SK-N-SH treated with all-trans-retinoic acid at 6 μM for 48 hours (cell line): ENCODE results near the gene PVALB.

Experiments
- ATAC-seq: fragments of 200-7000 bp; cut with Tn5 transposase; 3 replicates; pipeline ENCODE4 v1.9.1; 2020; ENCODE audit warnings: mild to moderate bottlenecking, moderate library complexity
- ARNTL ChIP-seq: fragments of 450-650 bp; formaldehyde crosslinking; IDR thresholded peaks from 2 replicates; pipeline ENCODE4 v1.5.0; 2020; ENCODE audit warnings: low read depth, mild to moderate bottlenecking, moderate library complexity, borderline replicate concordance
- BACH2 ChIP-seq: fragments of 250-450 bp; sonication (Bioruptor Pico); IDR thresholded peaks from 2 replicates; pipeline ENCODE4 v1.9.0; 2021; ENCODE audit warnings: mild to moderate bottlenecking, borderline replicate concordance
- CSDC2 ChIP-seq: fragments of 250-450 bp; sonication (Bioruptor Pico); IDR thresholded peaks from 2 replicates; pipeline ENCODE4 v1.5.0; 2020; ENCODE audit warnings: mild to moderate bottlenecking, moderate library complexity
- CSRNP3 ChIP-seq: fragments of 250-450 bp; sonication (Bioruptor Pico); IDR thresholded peaks from 2 replicates; pipeline ENCODE4 v1.5.1; 2021; ENCODE audit warnings: mild to moderate bottlenecking, moderate library complexity
- ESRRG ChIP-seq: fragments of 250-450 bp; sonication (Bioruptor Pico); IDR thresholded peaks from 2 replicates; pipeline ENCODE4 v1.6.1; 2021; ENCODE audit warnings: mild to moderate bottlenecking
- GLIS3 ChIP-seq: fragments of 250-450 bp; sonication (Bioruptor Pico); IDR thresholded peaks from 2 replicates; pipeline ENCODE4 v1.5.0; 2020; ENCODE audit warnings: mild to moderate bottlenecking, moderate library complexity
- ISL1 ChIP-seq: fragments of 250-450 bp; sonication (Bioruptor Pico); IDR thresholded peaks from 2 replicates; pipeline ENCODE4 v2.1.2; 2022; ENCODE audit warnings: mild to moderate bottlenecking, moderate library complexity
- OSR1 ChIP-seq: fragments of 250-450 bp; sonication (Bioruptor Pico); IDR thresholded peaks from 2 replicates; pipeline ENCODE4 v1.8.0; 2022; ENCODE audit warnings: moderate library complexity, mild to moderate bottlenecking, inconsistent platforms
- PATZ1 ChIP-seq: fragments of 250-450 bp; sonication (Bioruptor Pico); IDR thresholded peaks from 2 replicates; pipeline ENCODE4 v1.8.0; 2020; ENCODE audit warnings: mild to moderate bottlenecking, moderate library complexity, borderline replicate concordance
- POU6F1 ChIP-seq: fragments of 250-450 bp; sonication (Bioruptor Pico); IDR thresholded peaks from 2 replicates; pipeline ENCODE4 v1.8.0; 2021; ENCODE audit warnings: low read depth, mild to moderate bottlenecking, moderate library complexity, borderline replicate concordance
- PPARA ChIP-seq: fragments of 250-450 bp; sonication (Bioruptor Pico); IDR thresholded peaks from 2 replicates; pipeline ENCODE4 v1.5.0; 2020; ENCODE audit warnings: mild to moderate bottlenecking, borderline replicate concordance
- RARB ChIP-seq: fragments of 250-450 bp; sonication (Bioruptor Pico); IDR thresholded peaks from 2 replicates; pipeline ENCODE4 v1.8.0; 2021; ENCODE audit warnings: mild to moderate bottlenecking, moderate library complexity
- SNAI2 ChIP-seq: fragments of 250-450 bp; sonication (Bioruptor Pico); IDR thresholded peaks from 2 replicates; pipeline ENCODE4 v1.5.0; 2020; ENCODE audit warnings: mild to moderate bottlenecking, moderate library complexity
- TCF4 ChIP-seq: fragments of 250-450 bp; sonication (Bioruptor Pico); IDR thresholded peaks from 2 replicates; pipeline ENCODE4 v1.8.0; 2021; ENCODE audit warnings: mild to moderate bottlenecking, moderate library complexity, borderline replicate concordance
- TOX ChIP-seq: fragments of 250-450 bp; sonication (Bioruptor Pico); IDR thresholded peaks from 2 replicates; pipeline ENCODE4 v1.8.0; 2021; ENCODE audit warnings: mild to moderate bottlenecking, moderate library complexity, borderline replicate concordance
- ZC3H10 ChIP-seq: fragments of 250-450 bp; sonication (Bioruptor Pico); IDR thresholded peaks from 2 replicates; pipeline ENCODE4 v1.5.1; 2021; ENCODE audit warnings: mild to moderate bottlenecking, moderate library complexity
- ZFP3 ChIP-seq: fragments of 250-450 bp; sonication (Bioruptor Pico); IDR thresholded peaks from 2 replicates; pipeline ENCODE4 v1.5.0; 2020; ENCODE audit warnings: mild to moderate bottlenecking, moderate library complexity
- ZFP30 ChIP-seq: fragments of 450-650 bp; formaldehyde crosslinking; IDR thresholded peaks from 2 replicates; pipeline ENCODE4 v1.5.0; 2022; ENCODE audit warnings: mild to moderate bottlenecking, moderate library complexity
- ZNF565 ChIP-seq: fragments of 450-650 bp; formaldehyde crosslinking; conservative IDR thresholded peaks from 2 replicates; pipeline ENCODE4 v1.5.0; 2020; ENCODE audit warnings: low read depth, mild to moderate bottlenecking, moderate library complexity
- ZNF70 ChIP-seq: fragments of 450-650 bp; formaldehyde crosslinking; IDR thresholded peaks from 2 replicates; pipeline ENCODE4 v1.5.0; 2020; ENCODE audit warnings: mild to moderate bottlenecking, moderate library complexity
- ZNF8 ChIP-seq: fragments of 450-650 bp; formaldehyde crosslinking; IDR thresholded peaks from 2 replicates; pipeline ENCODE4 v1.5.0; 2020; ENCODE audit warnings: mild to moderate bottlenecking, moderate library complexity
- TF ChIP-seq, protein P1 (sequence below): fragments of 250-450 bp; sonication (Bioruptor Pico); IDR thresholded peaks from 2 replicates; pipeline ENCODE4 v1.5.1; 2020; ENCODE audit warnings: low read depth, mild to moderate bottlenecking, moderate library complexity
- TF ChIP-seq, protein P2 (sequence below): fragments of 250-450 bp; sonication (Bioruptor Pico); IDR thresholded peaks from 2 replicates; pipeline ENCODE4 v1.5.0; 2020; ENCODE audit warnings: mild to moderate bottlenecking, moderate library complexity

PVALB gene

GRCh38 chr22:36828815-36829214 lies 12.0 kb upstream of the PVALB start:
- TF ChIP-seq ARNTL (CRISPR knock-in tag) (no peak), ZFP3 (CRISPR knock-in tag) (no peak)
- TF ChIP-seq, protein P1, sequence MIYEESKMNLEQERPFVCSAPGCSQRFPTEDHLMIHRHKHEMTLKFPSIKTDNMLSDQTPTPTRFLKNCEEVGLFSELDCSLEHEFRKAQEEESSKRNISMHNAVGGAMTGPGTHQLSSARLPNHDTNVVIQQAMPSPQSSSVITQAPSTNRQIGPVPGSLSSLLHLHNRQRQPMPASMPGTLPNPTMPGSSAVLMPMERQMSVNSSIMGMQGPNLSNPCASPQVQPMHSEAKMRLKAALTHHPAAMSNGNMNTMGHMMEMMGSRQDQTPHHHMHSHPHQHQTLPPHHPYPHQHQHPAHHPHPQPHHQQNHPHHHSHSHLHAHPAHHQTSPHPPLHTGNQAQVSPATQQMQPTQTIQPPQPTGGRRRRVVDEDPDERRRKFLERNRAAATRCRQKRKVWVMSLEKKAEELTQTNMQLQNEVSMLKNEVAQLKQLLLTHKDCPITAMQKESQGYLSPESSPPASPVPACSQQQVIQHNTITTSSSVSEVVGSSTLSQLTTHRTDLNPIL (CRISPR knock-in tag) = no peak
- ATAC-seq = no peak

- TF ChIP-seq POU6F1 (CRISPR knock-in tag) (no peak), ZFP30 (CRISPR knock-in tag) (no peak), ZNF565 (CRISPR knock-in tag) (no peak), ZNF8 (CRISPR knock-in tag) (no peak), RARB (CRISPR knock-in tag) (no peak), ZFP3 (CRISPR knock-in tag) (no peak), PPARA (CRISPR knock-in tag) (no peak), SNAI2 (no peak), ZC3H10 (CRISPR knock-in tag) (no peak), ZNF70 (CRISPR knock-in tag) (no peak), OSR1 (CRISPR knock-in tag) (no peak), TCF4 (CRISPR knock-in tag) (no peak), ARNTL (CRISPR knock-in tag) (no peak), PATZ1 (CRISPR knock-in tag) (no peak), CSRNP3 (no peak), TOX (CRISPR knock-in tag) (no peak), CSDC2 (CRISPR knock-in tag) (no peak), GLIS3 (CRISPR knock-in tag) (no peak)
- TF ChIP-seq, protein P1 (CRISPR knock-in tag) = no peak
- TF ChIP-seq, protein P2, sequence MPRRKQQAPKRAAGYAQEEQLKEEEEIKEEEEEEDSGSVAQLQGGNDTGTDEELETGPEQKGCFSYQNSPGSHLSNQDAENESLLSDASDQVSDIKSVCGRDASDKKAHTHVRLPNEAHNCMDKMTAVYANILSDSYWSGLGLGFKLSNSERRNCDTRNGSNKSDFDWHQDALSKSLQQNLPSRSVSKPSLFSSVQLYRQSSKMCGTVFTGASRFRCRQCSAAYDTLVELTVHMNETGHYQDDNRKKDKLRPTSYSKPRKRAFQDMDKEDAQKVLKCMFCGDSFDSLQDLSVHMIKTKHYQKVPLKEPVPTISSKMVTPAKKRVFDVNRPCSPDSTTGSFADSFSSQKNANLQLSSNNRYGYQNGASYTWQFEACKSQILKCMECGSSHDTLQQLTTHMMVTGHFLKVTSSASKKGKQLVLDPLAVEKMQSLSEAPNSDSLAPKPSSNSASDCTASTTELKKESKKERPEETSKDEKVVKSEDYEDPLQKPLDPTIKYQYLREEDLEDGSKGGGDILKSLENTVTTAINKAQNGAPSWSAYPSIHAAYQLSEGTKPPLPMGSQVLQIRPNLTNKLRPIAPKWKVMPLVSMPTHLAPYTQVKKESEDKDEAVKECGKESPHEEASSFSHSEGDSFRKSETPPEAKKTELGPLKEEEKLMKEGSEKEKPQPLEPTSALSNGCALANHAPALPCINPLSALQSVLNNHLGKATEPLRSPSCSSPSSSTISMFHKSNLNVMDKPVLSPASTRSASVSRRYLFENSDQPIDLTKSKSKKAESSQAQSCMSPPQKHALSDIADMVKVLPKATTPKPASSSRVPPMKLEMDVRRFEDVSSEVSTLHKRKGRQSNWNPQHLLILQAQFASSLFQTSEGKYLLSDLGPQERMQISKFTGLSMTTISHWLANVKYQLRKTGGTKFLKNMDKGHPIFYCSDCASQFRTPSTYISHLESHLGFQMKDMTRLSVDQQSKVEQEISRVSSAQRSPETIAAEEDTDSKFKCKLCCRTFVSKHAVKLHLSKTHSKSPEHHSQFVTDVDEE (CRISPR knock-in tag) = no peak
- ATAC-seq = no peak
Measured at GRCh38 chr22:36826262-36826661, 9.4 kb upstream of the PVALB start.

DNA sequence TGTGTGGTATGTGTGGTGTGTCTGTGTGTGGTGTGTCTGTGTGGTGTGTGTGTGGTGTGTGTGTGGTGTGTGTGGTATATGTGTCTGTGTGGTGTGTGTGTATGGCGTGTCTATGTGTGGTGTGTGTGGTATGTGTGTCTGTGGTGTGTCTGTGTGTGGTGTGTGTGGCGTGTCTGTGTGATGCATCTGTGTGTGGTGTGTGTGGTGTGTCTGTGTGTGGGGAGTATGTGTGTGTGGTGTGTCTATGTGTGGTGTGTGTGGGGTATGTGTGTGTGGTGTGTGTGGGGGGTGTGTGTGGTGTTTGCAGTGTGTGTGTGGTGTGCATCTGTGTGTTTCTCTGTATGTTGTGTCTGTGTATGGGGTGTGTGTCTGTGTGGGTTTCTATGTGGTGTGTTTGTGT lies 7.8 kb upstream of the PVALB start:
- TF ChIP-seq PPARA (CRISPR knock-in tag) = no peak
- TF ChIP-seq ARNTL (CRISPR knock-in tag) = no peak
- no peak for TF ChIP-seq ZNF70 (CRISPR knock-in tag)
- TF ChIP-seq TOX (CRISPR knock-in tag) = no peak
- TF ChIP-seq ZNF8 (CRISPR knock-in tag) = no peak
- no peak for TF ChIP-seq BACH2 (CRISPR knock-in tag)
- no peak for TF ChIP-seq ESRRG (CRISPR knock-in tag)
- no peak for TF ChIP-seq ISL1 (CRISPR knock-in tag)
- TF ChIP-seq PATZ1 (CRISPR knock-in tag) = no peak
- TF ChIP-seq CSRNP3 = no peak
- no peak for ATAC-seq
